GM23338 (cell line): Measurements from ENCODE around the gene MTCH2. TPM values are rescaled to one million over a fixed set of nuclear protein-coding genes. Genes with fewer than 3 reads are reported as not detected.
"Not testable (repeated sequence)": the region's sequence is repeated elsewhere in the genome, so short reads cannot be mapped to it uniquely, and the experiment has no call there.

ENCODE experiments used
- ATAC-seq: fragments of 200-7000 bp; cut with Tn5 transposase; 3 replicates; pipeline ENCODE4 v1.9.1; 2020
- DNase-seq: peaks from one replicate; pipeline ENCODE4 v3.0.0-alpha.2; 2015; ENCODE audit warnings: low spot score
- H2AFZ ChIP-seq: fragments of 200-600 bp; sonication (generic); 2 replicates; pipeline ENCODE4 v1.8.0; 2016; ENCODE audit warnings: antibody characterized with exemption, mild to moderate bottlenecking, moderate library complexity
- H3F3A ChIP-seq: fragments of 200-600 bp; sonication (generic); replicated peaks from 2 replicates; pipeline ENCODE4 v1.8.0; 2017; ENCODE audit warnings: antibody characterized with exemption, mixed run types, low read depth
- H3K27ac ChIP-seq: fragments of 200-600 bp; sonication (generic); 2 replicates; pipeline ENCODE4 v1.6.1; 2016; ENCODE audit warnings: low read depth
- H3K27me3 ChIP-seq: fragments of 200-600 bp; sonication (generic); 2 replicates; pipeline ENCODE4 v1.8.0; 2016; ENCODE audit warnings: mild to moderate bottlenecking, mixed run types, moderate library complexity; ENCODE audit not compliant: insufficient read depth
- H3K36me3 ChIP-seq: fragments of 200-600 bp; sonication (generic); 2 replicates; pipeline ENCODE4 v1.8.0; 2016; ENCODE audit warnings: mild to moderate bottlenecking; ENCODE audit not compliant: insufficient read depth
- H3K4me1 ChIP-seq: fragments of 200-600 bp; sonication (generic); 2 replicates; pipeline ENCODE4 v1.8.0; 2016; ENCODE audit warnings: mild to moderate bottlenecking, moderate library complexity; ENCODE audit not compliant: insufficient read depth
- H3K4me2 ChIP-seq: fragments of 200-600 bp; sonication (generic); 2 replicates; pipeline ENCODE4 v1.7.1; 2017; ENCODE audit warnings: mixed run types
- H3K4me3 ChIP-seq: fragments of 200-600 bp; sonication (generic); 2 replicates; pipeline ENCODE4 v1.6.1; 2016; ENCODE audit warnings: mixed run types
- H3K79me2 ChIP-seq: fragments of 200-600 bp; sonication (generic); replicated peaks from 2 replicates; pipeline ENCODE4 v1.8.0; 2017; ENCODE audit warnings: mild to moderate bottlenecking; ENCODE audit not compliant: insufficient read depth
- H3K9me2 ChIP-seq: fragments of 200-600 bp; sonication (generic); 2 replicates; pipeline ENCODE4 v1.8.0; 2017; ENCODE audit not compliant: insufficient read depth
- H4K20me1 ChIP-seq: fragments of 200-600 bp; sonication (generic); replicated peaks from 2 replicates; pipeline ENCODE4 v1.8.0; 2017; ENCODE audit warnings: mild to moderate bottlenecking; ENCODE audit not compliant: insufficient read depth
- H3K27ac Mint-ChIP-seq: 2 replicates; pipeline ENCODE4 v1.8.0; 2020; ENCODE audit warnings: inconsistent platforms, mild to moderate bottlenecking, moderate library complexity, mixed read lengths
- H3K27me3 Mint-ChIP-seq: 3 replicates; pipeline ENCODE4 v1.8.0; 2022; ENCODE audit warnings: low read depth, mild to moderate bottlenecking, moderate library complexity, mixed read lengths, inconsistent platforms; ENCODE audit not compliant: insufficient read depth, poor library complexity
- H3K36me3 Mint-ChIP-seq: 3 replicates; pipeline ENCODE4 v1.8.0; 2021; ENCODE audit warnings: low read depth, mild to moderate bottlenecking, inconsistent platforms, moderate library complexity, mixed read lengths
- H3K4me1 Mint-ChIP-seq: 3 replicates; pipeline ENCODE4 v1.8.0; 2020; ENCODE audit warnings: mild to moderate bottlenecking, inconsistent platforms, mixed read lengths
- H3K4me3 Mint-ChIP-seq: 3 replicates; pipeline ENCODE4 v1.8.0; 2021; ENCODE audit warnings: moderate library complexity, mild to moderate bottlenecking, inconsistent platforms, mixed read lengths
- H3K9me3 Mint-ChIP-seq: 3 replicates; pipeline ENCODE4 v1.8.0; 2020; ENCODE audit warnings: moderate library complexity, mild to moderate bottlenecking, inconsistent platforms, mixed read lengths
- CTCF ChIP-seq, 2 experiments: fragments of 200-600 bp in 1 of 2; sonication (generic) in 1 of 2; conservative IDR thresholded peaks; 2 replicates each; pipeline versions ENCODE4 v1.5.1 to v1.6.1; 2016 to 2017; ENCODE audit warnings: antibody characterized with exemption in 2 of 2, low read depth in 2 of 2, mild to moderate bottlenecking in 2 of 2, moderate library complexity in 1 of 2
- ETS1 ChIP-seq: IDR thresholded peaks from 2 replicates; pipeline ENCODE4 v1.6.1; 2016; ENCODE audit warnings: antibody characterized with exemption
- STAT1 ChIP-seq: IDR thresholded peaks from one replicate; pipeline ENCODE4 v1.6.1; 2016; ENCODE audit warnings: antibody characterized with exemption; ENCODE audit not compliant: unreplicated experiment
- ZNF114 ChIP-seq: fragments of 250-450 bp; sonication (Bioruptor Pico); IDR thresholded peaks from 2 replicates; pipeline ENCODE4 v1.5.0; 2020; ENCODE audit warnings: mild to moderate bottlenecking, moderate library complexity
- ZNF331 ChIP-seq: fragments of 250-450 bp; sonication (Bioruptor Pico); IDR thresholded peaks from 2 replicates; pipeline ENCODE4 v1.5.0; 2020; ENCODE audit warnings: low read depth, mild to moderate bottlenecking, moderate library complexity
- ZNF462 ChIP-seq: fragments of 250-450 bp; sonication (Bioruptor Pico); IDR thresholded peaks from 2 replicates; pipeline ENCODE4 v1.5.0; 2020; ENCODE audit warnings: mild to moderate bottlenecking, moderate library complexity
- polyA plus RNA-seq: library from polyadenylated mRNA; unstranded; fragments of >200 nt; fragmentation: Nextera tagmentation; extraction: Ambion mirVana; gene quantifications from 2 replicates; pipeline ENCODE4 v1.2.1, GENCODE V29; 2016
- total RNA-seq: library from RNA; depleted of rRNA; stranded (reverse); fragments of >200 nt; shearing (Covaris generic); gene quantifications from 2 replicates; pipeline ENCODE4 v1.2.3, GENCODE V29; 2014

MTCH2 gene
- total and polyA plus RNA-seq, 2 experiments from 2014 or later = 90.9 to 155 TPM

GRCh38 chr11:47641600-47642098, 710 bp downstream of the MTCH2 start (continued):
- TF ChIP-seq ZNF114 (CRISPR knock-in tag) (no peak), ZNF331 (no peak)

- H3K4me1 Mint-ChIP-seq, DNase-seq, H3K4me1 ChIP-seq, H3K9me3 Mint-ChIP-seq, H3K27me3 Mint-ChIP-seq, H3K4me3 ChIP-seq, ATAC-seq, H2AFZ ChIP-seq, H3F3A ChIP-seq, H3K27ac Mint-ChIP-seq, H3K27me3 ChIP-seq, H3K9me2 ChIP-seq, H3K27ac ChIP-seq, H4K20me1 ChIP-seq: not testable (repeated sequence)
- Histone ChIP-seq H3K4me2 (peak overlapping the region; percentile 91; the same call in 1 of the 2 replicates), H3K36me3 (peaks cover 16% of the 10 kb centered on the region; the same call in 1 of the 2 replicates), H3K79me2 (peaks cover 27% of the 10 kb centered on the region)
- H3K4me3 Mint-ChIP-seq = peak overlapping the region; percentile 93
- peaks cover 34% of the 10 kb centered on the region for H3K36me3 Mint-ChIP-seq
Measured at GRCh38 chr11:47640506-47640905, 1.9 kb downstream of the MTCH2 start.

GRCh38 chr11:47636331-47636730, 6.0 kb downstream of the MTCH2 start:
- not testable (repeated sequence) for H3K9me2 ChIP-seq, H3F3A ChIP-seq, ATAC-seq, H3K27me3 ChIP-seq, H4K20me1 ChIP-seq, H3K4me1 ChIP-seq, H3K27ac Mint-ChIP-seq, H3K4me1 Mint-ChIP-seq, H3K4me3 ChIP-seq, H3K4me2 ChIP-seq, DNase-seq, H2AFZ ChIP-seq, H3K4me3 Mint-ChIP-seq, H3K9me3 Mint-ChIP-seq, H3K27ac ChIP-seq, H3K27me3 Mint-ChIP-seq
- H3K36me3 Mint-ChIP-seq = peaks cover 61% of the 10 kb centered on the region
- peaks cover 35% of the 10 kb centered on the region for H3K36me3 ChIP-seq
- H3K79me2 ChIP-seq = peaks cover 21% of the 10 kb centered on the region

GRCh38 chr11:47631473-47631872, 10.9 kb downstream of the MTCH2 start:
- Histone ChIP-seq H3K79me2 (no peaks in the 10 kb centered on the region), H3K27me3 (no peaks in the 10 kb centered on the region), H3K9me2 (no peaks in the 10 kb centered on the region), H3K4me2 (no peak overlapping the region), H3F3A (no peaks in the 10 kb centered on the region), H3K27ac (no peak overlapping the region), H3K36me3 (peaks cover 58% of the 10 kb centered on the region), H3K4me3 (no peak overlapping the region), H4K20me1 (no peaks in the 10 kb centered on the region; the same call in none of the 2 replicates), H3K4me1 (no peaks in the 10 kb centered on the region), H2AFZ (no peak overlapping the region)
- Mint-ChIP-seq H3K9me3 (no peaks in the 10 kb centered on the region), H3K27me3 (no peaks in the 10 kb centered on the region), H3K36me3 (peaks cover 80% of the 10 kb centered on the region), H3K4me3 (no peak overlapping the region), H3K4me1 (no peaks in the 10 kb centered on the region), H3K27ac (no peak overlapping the region)
- ATAC-seq = no peak
- no peak for DNase-seq
- TF ChIP-seq ETS1 (no peak), ZNF462 (CRISPR knock-in tag) (no peak), CTCF (conservative IDR thresholded peaks at IDR 0.05; ENCODE audit: low read depth in 2 of 2) (no peak), STAT1 (no peak), ZNF114 (CRISPR knock-in tag) (no peak)
